HG03432 (cell line): ENCODE results near the gene CLCN6.
"Not testable (repeated sequence)": the region's sequence is repeated elsewhere in the genome, so short reads cannot be mapped to it uniquely, and the experiment has no call there.

ENCODE experiments used
- ATAC-seq: cut with Tn5 transposase; IDR thresholded peaks from one replicate; pipeline ENCODE4 v1.9.1; 2021; ENCODE audit warnings: mild to moderate bottlenecking, moderate library complexity; ENCODE audit not compliant: unreplicated experiment

CLCN6 gene

GRCh38 chr1:11793819-11794218 is 12.2 kb upstream of the CLCN6 start:
- no peak for ATAC-seq

GRCh38 chr1:11794446-11795237 is 11.3 kb upstream of the CLCN6 start:
- ATAC-seq, result no peak

- ATAC-seq, result no peak
These were observed 10.6 kb upstream of the CLCN6 start for GRCh38 chr1:11795238-11795890.

- ATAC-seq, result no peak
These were observed 9.8 kb upstream of the CLCN6 start for GRCh38 chr1:11796036-11796828.

- ATAC-seq, result no peak
These were observed 8.3 kb upstream of the CLCN6 start for GRCh38 chr1:11797525-11798216.

- ATAC-seq, result no peak
These were observed 6.9 kb upstream of the CLCN6 start for GRCh38 chr1:11799099-11799498.

- ATAC-seq, result no peak
These were observed 6.1 kb upstream of the CLCN6 start for GRCh38 chr1:11799896-11800295.

GRCh38 chr1:11800391-11800755 is 5.6 kb upstream of the CLCN6 start:
- no peak for ATAC-seq

GRCh38 chr1:11800756-11801433 is 5.1 kb upstream of the CLCN6 start:
- ATAC-seq, result no peak

- ATAC-seq, result no peak
These were observed 3.4 kb upstream of the CLCN6 start for GRCh38 chr1:11802616-11802972.

- peak; percentile 17 for ATAC-seq
These were observed 2.8 kb upstream of the CLCN6 start for GRCh38 chr1:11802973-11803885.

- not testable (repeated sequence) for ATAC-seq
These were observed 1.9 kb upstream of the CLCN6 start for GRCh38 chr1:11803924-11804665.

- no peak for ATAC-seq
These were observed 1.1 kb upstream of the CLCN6 start for GRCh38 chr1:11804666-11805421.

GRCh38 chr1:11806307-11806936 is 431 bp downstream of the CLCN6 start:
- ATAC-seq, result peak; percentile 44

- ATAC-seq, result no peak
These were observed 1.1 kb downstream of the CLCN6 start for GRCh38 chr1:11807133-11807532.

- no peak for ATAC-seq
These were observed 7.0 kb downstream of the CLCN6 start for GRCh38 chr1:11813021-11813420.

GRCh38 chr1:11817192-11817591 is 11.2 kb downstream of the CLCN6 start:
- no peak for ATAC-seq

GRCh38 chr1:11822091-11822490 is 16.1 kb downstream of the CLCN6 start:
- ATAC-seq, result no peak
